Adrenal gland (tissue), 5 donors: ENCODE results near the gene MDM1.

Source experiments
- POLR2A ChIP-seq, 2 donors: fragments of 450-650 bp; IDR thresholded peaks; one replicate each; pipeline ENCODE4 v1.6.1; 2017; ENCODE audit warnings: antibody characterized with exemption in 2 of 2, mild to moderate bottlenecking in 2 of 2, moderate library complexity in 1 of 2
- TF ChIP-seq, protein P1 (sequence below), 6 experiments: fragments of 450-650 bp in 4 of 6; fragments of 200-600 bp in 2 of 6; sonication (generic) in 1 of 6; IDR thresholded peaks; 1 replicate in 5 of 6; 2 replicates in 1 of 6; pipeline versions ENCODE4 v1.5.1 to v1.8.0; 2016 to 2021; ENCODE audit warnings: antibody characterized with exemption in 6 of 6, mild to moderate bottlenecking in 2 of 6, moderate library complexity in 1 of 6
- donor health status: DM: no; HTN: no; CAD: no.

DNA sequence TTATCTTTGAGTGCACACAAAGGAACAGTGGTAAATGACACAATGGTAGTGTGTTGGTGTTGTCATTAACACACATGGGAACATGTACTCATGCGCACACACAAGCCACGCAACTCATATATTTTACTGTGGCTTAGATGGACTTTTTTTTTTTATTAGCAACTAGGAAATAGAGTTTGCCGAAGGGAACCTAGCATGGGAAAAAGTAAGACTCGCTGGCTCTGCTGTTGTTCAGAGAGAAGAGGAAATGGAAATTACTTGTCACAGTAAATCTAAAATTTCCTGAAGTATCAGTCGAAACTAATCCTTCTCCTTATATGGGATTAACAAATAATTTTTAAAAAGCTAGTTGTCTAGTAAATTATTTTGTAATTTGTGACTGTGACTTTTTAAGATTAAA lies 45.1 kb downstream of the MDM1 start:
- TF ChIP-seq, protein P1, sequence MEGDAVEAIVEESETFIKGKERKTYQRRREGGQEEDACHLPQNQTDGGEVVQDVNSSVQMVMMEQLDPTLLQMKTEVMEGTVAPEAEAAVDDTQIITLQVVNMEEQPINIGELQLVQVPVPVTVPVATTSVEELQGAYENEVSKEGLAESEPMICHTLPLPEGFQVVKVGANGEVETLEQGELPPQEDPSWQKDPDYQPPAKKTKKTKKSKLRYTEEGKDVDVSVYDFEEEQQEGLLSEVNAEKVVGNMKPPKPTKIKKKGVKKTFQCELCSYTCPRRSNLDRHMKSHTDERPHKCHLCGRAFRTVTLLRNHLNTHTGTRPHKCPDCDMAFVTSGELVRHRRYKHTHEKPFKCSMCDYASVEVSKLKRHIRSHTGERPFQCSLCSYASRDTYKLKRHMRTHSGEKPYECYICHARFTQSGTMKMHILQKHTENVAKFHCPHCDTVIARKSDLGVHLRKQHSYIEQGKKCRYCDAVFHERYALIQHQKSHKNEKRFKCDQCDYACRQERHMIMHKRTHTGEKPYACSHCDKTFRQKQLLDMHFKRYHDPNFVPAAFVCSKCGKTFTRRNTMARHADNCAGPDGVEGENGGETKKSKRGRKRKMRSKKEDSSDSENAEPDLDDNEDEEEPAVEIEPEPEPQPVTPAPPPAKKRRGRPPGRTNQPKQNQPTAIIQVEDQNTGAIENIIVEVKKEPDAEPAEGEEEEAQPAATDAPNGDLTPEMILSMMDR (IDR thresholded peaks at IDR 0.05): no peak
- TF ChIP-seq POLR2A (IDR thresholded peaks at IDR 0.05): no peak
